ENCODE results near the gene BEAN1.
"Not testable (repeated sequence)": the region's sequence is repeated elsewhere in the genome, so short reads cannot be mapped to it uniquely, and the experiment has no call there.

The BEAN1 gene

DNA sequence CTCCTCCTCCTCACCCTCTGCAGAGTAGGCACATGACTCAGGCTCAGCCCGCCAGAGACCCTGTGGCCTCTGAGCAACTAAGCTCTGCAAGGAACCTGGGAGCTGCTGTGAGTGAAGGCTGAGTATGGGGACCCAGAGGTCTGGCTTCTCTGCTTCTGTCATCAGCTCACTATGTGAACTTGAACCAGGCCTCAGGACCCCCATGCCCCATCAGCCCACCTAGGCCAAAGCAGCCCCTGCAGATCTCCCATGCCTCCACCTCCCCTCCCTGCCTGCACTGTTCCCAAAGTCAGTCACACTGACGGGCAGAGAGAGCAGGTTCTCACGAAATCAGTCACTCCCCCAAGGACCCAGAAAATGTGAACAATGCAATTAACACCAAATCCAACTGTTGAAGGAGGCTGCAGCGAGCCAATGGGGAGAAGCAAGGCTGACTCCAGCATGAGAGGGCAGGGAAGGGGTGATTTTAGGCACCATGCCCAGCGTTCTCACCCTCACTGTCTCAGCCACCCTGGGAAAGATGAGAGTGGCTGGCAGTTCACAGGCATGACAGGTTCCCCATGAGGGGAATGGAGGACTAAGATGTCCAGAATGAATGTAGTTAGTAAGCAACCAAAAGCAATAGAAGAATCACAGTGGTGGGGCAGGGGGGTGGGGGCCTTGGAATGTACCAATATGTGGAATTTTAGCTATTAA lies 60.6 kb downstream of the BEAN1 start:
- no peak for DNase-seq

DNA sequence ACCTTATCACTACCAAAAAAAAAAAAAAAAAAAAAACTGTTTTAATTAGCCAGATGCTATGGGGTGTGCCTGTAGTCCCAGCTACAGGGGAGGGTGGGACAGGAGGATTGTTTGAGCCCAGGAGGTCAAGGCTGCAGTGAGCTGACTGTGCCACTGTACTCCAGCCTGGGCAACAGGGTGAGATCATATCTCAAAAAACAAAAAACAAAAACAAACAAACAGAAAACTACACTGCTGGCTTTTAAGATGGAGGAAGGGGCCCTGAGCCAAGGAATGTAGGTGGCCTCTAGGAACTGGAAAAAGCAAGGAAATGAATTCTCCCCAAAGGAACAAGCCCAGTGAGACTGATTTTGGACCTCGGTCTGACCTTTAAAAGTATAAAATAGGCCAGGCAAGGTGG lies 61.4 kb downstream of the BEAN1 start:
- no peak for DNase-seq

DNA sequence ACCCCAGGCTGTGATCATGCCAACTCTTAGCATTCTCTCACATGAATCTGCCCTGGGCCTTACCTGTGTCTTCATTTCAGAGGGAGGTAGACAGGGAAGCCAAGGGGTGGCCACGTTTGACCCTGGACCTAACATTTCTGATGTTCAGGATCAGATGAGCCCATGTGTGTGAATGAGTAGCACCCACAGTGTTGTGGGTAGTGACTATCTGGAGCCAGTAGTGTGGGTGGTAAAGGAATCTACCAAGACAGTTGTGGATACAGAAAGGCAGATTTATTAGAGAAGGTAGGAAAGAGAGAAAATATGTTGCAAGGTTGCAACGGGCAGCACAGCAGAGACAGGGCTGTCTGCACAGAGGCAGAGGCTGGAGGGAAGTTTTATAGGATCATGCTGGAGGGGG lies 62.3 kb downstream of the BEAN1 start:
- DNase-seq, result no peak

DNA sequence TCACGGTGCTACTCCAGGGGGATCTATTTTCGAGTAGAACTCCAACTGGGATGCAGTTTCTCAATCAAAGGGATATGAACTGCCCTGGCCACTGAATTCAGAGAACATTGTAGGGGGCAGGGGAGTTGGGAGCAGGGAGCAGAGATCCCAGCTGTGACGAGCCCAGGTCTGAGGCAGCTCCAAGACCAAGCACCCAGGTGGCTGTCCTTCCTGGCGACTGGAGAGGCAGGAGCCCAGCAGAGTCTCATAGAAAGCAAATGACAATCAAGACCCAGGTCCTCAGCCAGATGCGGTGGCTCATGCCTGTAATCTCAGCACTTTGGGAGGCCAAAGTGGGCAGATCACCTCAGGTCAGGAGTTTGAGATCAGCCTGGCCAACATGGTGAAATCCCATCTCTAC lies 62.7 kb downstream of the BEAN1 start:
- DNase-seq, result no peak

DNA sequence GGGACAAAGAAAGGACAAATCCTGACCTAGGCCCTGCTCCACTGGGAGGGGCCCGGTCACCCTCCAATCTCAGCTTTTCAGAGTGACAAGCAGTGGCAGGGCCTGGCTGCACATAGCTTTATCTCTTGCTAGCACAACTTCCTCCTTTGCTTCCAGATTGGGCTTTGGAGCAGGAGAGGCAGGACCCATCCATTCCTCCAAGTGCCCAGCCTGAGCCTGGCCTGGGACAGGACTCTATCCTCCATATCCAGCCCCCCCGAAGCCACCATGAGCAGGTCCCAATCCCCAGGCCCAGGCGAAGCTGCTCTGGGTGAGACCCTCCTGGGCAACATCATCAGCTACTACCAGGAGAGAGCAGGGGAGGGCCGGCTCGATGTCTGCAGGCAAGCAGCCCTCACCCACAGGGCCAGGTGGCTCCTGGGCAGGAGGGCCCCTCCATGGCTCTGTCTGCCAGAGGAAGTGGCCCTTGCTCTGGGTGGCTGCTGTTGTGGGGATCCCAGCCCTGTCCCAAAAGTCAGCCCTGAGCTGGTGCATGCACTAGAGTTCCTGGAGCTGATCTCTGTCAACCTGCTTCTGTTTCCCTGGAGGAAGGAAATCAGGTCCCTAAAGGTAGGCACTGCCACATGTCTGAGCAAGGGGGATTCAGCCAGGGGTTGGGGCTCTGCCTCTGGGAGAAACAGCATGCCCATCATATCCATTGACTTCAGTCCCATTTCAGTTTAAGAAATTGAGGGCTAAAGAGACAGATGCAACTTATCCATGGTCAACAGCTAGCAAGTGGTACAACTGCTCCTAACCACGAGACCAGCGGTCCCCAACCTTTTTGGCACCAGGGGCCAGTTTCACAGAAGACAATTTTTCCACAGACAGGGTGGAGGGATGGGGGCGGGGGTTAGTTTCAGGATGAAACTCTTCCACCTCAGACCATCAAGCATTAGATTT lies 64.0 kb downstream of the BEAN1 start:
- DNase-seq, result peak; percentile 69

DNA sequence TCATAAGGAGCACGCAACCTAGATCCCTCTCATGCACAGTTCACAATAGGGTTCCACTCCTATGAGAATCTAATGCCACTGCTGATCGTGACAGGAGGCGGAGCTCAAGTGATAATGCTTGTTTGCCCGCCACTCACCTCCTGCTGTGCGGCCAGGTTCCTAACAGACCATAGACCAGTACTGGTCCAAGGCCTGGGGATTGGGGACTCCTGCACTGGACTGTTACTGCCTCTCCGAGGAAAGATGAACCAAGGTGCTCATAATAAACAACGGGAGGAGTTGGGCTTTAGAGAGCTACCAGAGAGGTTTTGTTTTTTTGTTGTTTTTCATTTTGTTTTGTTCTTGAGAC lies 64.6 kb downstream of the BEAN1 start:
- DNase-seq, result no peak

DNA sequence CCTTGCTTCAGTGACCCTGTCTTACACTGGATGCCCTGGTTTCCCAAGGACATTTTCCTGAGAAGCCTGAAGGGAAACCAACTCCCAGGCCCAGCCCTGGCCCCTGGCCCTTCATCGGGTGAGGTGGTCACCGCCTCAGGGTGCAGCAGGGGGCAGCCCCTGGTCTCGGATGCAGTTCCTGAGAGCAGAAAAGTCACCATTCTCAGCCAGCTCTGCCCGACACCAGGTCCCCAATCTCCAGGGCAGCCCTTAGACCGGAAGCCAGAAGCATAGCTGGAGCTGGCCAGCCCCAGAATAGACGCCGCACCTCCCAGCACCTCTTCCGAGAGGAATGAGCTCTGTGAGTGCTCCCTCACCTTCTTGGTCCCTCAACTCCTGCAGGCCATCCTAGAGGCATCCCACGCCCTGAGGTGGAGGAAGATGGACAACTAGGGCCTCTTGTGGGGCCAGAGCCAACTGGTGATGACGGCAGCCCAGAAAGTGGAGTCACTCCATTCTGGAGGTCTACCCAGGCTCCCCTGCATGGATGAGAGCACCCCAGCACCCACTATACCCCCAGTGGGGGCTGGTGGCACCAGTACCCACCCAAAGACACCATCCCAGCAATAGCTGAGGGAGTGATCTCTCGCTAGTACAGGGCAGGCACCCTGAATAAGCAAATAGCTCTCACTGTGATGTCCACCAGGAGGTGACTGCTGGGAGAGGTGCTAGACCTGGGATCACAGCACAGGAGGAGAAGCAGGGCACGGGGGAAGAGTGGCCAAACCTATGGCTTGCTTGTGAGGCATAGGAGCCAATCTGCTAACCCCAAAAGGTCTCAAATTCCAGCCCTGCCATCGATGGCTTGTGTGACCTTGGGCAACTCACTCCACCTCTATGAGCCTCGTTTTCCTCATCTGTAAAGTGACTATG lies 66.7 kb downstream of the BEAN1 start:
- DNase-seq, result no peak

DNA sequence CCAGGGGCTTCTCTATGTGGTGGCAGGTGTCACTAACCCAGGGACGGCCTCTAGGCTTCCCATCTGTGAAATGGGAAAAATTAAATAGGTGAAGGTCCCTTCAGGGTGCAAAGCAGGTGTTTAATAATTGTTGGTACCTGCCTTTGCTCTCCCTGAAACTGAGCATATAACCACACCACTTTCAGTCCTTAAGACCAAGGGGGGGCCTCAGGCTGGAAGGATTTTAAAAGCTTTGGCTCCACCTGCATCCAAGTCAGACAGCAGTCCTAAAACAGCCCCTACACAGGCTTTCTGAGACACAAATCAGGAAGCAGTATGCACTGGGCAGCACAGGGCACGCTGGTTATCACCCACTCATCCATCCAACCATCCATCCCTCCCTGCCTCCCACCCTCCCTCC lies 67.8 kb downstream of the BEAN1 start:
- no peak for DNase-seq

DNA sequence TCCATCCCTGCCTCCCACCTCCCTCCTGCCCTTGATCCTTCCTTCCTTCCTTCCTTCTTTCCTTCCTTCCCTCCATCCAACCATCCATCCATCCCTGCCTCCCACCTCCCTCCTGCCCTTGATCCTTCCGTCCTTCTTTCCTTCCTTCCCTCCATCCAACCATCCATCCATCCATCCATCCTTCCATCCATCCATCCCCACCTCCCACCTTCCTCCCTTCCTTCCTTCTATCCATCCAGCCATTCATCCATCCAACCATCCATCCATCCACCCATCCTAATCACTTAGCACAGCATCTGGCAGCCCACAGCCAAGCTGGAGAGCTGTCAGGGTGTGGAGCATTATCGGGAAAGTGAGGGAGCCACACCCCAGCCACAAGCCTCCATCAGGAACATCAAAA lies 68.3 kb downstream of the BEAN1 start:
- DNase-seq, result no peak

DNA sequence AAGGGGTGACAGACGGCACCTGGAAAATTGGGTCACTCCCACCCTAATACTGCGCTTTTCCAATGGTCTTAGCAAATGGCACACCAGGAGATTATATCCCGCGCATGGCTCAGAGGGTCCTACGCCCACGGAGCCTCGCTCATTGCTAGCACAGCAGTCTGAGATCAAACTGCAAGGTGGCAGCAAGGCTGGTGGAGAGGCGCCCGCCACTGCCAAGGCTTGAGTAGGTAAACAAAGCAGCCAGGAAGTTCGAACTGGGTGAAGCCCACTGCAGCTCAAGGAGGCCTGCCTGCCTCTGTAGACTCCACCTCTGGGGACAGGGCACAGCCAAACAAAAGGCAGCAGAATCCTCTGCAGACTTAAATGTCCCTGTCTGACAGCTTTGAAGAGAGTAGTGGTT lies 69.1 kb downstream of the BEAN1 start:
- DNase-seq, result not testable (repeated sequence)

DNA sequence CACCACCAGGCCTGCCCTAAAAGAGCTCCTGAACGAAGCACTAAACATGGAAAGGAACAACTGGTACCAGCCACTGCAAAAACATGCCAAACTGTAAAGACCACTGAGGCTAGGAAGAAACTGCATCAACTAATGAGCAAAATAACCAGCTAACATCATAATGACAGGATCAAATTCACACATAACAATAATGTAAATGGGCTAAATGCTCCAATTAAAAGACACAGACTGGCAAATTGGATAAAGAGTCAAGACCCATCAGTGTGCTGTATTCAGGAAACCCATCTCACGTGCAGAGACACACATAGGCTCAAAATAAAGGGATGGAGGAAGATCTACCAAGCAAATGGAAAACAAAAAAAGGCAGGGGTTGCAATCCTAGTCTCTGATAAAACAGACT lies 70.8 kb downstream of the BEAN1 start:
- DNase-seq, result not testable (repeated sequence)

DNA sequence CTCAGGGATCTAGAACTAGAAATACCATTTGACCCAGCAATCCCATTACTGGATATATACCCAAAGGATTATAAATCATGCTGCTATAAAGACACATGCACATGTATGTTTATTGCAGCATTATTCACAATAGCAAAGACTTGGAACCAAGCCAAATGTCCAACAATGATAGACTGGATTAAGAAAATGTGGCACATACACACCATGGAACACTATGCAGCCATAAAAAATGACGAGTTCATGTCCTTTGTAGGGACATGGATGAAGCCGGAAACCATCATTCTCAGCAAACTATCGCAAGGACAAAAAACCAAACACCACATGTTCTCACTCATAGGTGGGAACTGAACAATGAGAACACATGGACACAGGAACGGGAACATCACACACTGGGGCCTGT lies 74.5 kb downstream of the BEAN1 start:
- DNase-seq, result not testable (repeated sequence)

DNA sequence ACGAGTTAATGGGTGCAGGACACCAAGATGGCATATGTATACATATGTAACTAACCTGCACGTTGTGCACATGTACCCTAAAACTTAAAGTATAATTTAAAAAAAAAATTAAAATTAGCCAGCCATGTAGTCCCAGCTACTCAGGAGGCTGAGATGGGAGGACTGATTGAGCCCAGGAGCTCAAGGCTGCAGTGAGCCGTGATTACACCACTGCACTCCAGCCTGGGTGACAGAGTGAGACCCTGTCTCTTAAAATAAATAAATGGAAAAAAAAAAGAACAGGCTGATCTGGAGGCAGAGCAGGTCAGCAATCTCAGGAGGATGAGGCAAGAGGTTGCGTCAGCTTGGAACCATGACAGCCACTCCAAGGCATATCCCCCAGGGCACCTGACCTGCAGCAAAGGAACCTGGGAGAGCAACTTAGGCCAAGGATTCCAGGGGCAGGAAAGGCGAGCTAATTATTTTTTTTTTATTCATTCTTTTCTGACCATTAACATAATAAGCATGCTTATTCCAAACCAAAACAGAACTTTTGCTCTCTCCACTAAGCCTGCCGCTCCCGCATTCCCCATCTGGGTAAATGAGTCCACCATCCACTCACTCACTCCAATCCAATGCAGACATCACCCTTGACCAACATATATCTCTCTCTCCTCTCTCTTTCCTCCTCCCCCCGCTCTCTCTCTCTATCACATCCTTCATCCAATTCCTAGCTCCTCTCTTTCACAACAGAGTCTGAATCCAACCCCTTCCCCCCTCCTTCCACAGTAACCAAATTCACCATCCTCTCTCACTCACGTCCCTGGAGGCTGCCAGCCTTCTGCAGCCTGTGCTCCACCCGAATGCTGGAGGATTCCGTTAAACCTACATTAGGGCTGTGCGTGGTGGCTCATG lies 75.2 kb downstream of the BEAN1 start:
- DNase-seq, result no peak

DNA sequence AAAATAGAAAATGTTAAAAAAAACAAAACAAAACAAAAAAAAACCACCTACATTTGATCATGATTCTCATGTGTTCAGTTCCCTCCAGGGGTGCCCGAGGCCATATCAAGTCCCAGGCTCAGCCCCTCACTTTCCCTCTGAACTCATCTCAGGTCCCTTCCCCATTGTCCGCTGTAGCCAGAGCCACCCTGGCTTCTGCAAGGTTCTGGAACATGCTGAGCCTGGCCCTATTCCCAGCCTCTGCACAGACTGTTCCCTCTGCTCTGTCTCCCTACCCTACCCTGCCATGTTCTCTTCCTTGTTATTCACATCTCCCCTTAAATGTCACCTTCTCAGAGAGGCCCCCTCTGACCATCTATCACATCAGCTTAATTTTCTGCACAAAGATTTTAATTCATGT lies 75.9 kb downstream of the BEAN1 start:
- DNase-seq, result no peak

DNA sequence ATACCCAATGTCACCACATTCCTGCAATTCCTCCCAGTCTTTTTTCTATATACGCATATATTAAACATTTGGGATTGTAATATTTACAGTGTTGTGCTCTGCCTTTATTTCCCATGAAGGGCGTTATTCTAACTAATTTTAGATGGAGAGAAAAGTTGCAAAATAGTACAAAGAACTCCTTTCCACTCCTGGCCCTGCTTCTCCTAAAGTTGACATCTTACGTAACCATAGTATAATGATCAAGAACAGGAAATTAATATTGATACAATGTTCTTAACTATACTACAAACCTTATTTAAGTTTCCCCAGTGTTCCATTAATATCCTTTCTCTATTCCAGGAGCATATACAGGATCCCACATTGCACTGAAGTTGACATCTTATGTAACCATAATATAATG lies 76.5 kb downstream of the BEAN1 start:
- no peak for DNase-seq

DNA sequence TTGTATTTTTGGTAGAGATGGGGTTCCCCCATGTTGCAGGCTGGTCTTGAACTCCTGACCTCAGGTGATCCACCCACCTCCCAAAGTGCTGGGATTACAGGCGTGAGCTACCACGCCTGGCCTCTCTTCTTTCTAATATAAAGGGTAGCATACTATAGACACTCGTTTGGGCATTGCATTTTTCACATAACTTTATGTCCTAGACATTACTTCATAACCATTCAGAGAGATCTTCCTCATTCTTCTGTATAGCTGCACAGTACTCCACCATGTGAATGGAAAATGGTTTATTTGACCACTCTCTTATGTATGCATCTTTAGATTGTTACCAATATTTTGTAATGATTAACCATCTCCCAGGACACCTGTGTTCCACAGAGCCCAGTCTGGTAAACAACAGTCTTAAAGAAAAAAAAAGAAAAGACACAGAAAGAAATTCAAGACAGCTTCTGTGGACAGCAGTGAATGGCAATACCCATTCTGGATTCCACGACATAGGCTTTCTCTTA lies 80.7 kb downstream of the BEAN1 start:
- no peak for DNase-seq

DNA sequence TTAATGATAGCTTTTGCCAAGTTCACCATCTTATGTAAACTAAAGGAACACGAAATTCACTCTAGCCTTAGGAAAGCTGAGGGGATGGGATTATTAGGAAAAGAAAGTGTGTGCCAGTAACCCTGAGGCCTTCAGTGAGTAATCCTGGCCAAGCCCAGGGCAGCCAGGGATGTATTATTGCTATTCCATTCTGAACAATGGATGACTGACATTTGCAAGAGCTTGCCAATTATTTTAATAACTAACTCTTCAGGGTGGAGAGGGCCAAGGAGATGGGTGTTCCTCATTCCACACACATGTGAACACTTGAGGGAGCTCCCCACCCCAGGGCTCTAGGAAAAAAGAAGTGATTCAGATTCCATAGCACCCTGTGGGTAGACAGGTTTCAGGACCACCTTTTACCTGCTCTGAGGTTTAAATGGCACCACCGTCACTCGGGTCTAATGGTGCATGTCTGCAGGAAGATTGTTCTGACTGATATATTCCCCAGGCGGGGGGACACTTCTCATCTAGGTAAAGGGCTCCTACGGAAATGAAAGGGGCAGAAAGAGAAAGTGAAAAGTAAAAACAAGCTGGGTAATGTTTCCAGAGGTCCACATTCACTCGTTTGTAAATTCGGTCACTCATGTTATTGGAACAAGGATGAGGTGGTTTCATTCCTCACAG lies 81.3 kb downstream of the BEAN1 start:
- DNase-seq, result no peak

DNA sequence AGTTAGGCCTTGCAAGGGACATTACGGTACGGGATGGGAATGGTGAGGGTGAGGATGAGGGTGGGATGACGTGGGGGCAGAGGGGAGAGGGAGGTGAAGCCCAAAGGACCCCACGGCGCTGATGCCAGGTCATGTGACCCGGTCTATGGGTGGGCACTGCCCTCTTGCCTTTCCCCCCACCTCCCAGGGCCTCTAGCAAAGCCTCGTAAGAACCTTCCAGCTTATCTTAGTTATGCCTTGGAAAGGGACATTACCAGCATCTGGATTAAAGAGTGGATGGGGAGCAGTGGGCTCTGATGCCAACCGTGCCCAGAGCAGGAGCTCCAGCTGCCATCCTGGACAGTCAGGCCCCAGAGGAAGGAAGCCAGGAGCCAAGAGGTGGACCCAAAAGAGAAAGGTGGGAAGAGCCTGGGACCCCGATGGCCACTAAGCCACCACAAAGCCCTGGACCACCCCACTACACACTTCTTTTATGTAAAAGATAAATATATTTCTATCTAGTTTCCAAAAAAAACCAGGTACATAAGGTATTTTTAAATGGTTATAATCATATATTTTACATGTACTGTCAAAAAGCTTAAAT lies 81.9 kb downstream of the BEAN1 start:
- DNase-seq, result no peak

DNA sequence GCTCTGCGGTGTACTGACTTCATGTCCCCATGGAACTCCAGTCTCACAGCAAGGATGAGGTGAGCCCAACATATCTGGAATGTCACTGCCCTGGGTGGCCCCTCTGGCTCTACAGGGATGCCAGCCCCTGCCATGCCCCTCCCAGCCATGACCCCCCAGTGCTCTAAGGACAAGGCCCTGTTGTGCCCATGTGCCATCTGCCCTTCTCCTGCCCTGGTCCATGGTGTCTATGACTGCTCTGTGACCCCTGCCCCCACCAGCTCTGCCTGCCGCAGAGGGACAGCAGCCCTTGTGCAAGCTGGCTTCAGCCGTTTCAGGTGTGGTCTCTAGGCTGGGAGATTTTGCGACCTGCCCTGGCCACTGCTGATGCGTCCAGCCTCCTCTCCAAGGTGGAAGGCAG lies 82.5 kb downstream of the BEAN1 start:
- DNase-seq, result no peak

DNA sequence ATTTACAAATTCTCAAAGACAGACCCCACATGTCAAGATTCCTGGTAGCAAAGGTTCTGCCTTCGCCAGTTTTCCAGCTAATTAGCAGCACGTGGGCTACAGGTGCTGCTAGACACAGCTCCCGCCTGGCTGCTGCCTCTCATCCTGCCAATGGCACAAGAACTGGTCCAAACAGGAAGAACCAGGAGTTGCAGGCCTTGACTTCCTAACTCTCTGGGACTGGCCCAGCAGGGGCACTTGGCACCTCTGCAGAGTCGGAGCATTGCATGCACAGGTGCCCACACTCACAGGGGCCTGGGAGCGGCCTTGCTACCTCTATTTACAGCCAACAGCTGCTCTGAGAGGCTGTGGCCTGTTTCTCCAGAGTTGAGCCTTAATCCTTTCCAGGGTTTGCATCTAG lies 83.2 kb downstream of the BEAN1 start:
- no peak for DNase-seq

All from OCI-M1 (cell line).